Ovary (tissue), 9 donors: ENCODE data around the gene HCRTR1. TPM values are rescaled to one million over a fixed set of nuclear protein-coding genes. Genes with fewer than 3 reads are reported as not detected.
A peak's percentile ranks its signal among the peaks of the same experiment; 100 is the strongest.

Source experiments
- DNase-seq, 5 donors: peaks; one replicate each; pipeline ENCODE4 v3.0.0-alpha.2; 2019 to 2020
- H3K27ac ChIP-seq, 2 donors: fragments of 200-600 bp; one replicate each; pipeline versions ENCODE4 v1.5.1 to v1.8.0; 2019 to 2022
- H3K27me3 ChIP-seq: fragments of 200-600 bp; one replicate; pipeline ENCODE4 v1.8.0; 2022
- H3K36me3 ChIP-seq: fragments of 200-600 bp; sonication (generic); one replicate; pipeline ENCODE4 v1.5.1; 2019
- H3K4me1 ChIP-seq: one replicate; pipeline ENCODE4 v1.8.1; 2013; ENCODE audit warnings: mild to moderate bottlenecking, moderate library complexity; ENCODE audit not compliant: insufficient read depth
- H3K4me3 ChIP-seq: fragments of 200-600 bp; sonication (generic); one replicate; pipeline ENCODE4 v1.5.1; 2017
- H3K9me3 ChIP-seq, 2 donors: fragments of 200-600 bp in 1 of 2; sonication (generic) in 1 of 2; one replicate each; pipeline versions ENCODE4 v1.5.1 to v1.8.1; 2013 to 2019; ENCODE audit warnings: mild to moderate bottlenecking in 1 of 2, moderate library complexity in 1 of 2
- EP300 ChIP-seq: sonication (generic); formaldehyde crosslinking; IDR thresholded peaks from one replicate; pipeline ENCODE4 v1.6.1; 2017; ENCODE audit warnings: antibody characterized with exemption
- POLR2A ChIP-seq: fragments of 450-650 bp; IDR thresholded peaks from one replicate; pipeline ENCODE4 v1.6.1; 2017; ENCODE audit warnings: antibody characterized with exemption, mild to moderate bottlenecking, moderate library complexity
- WGBS, 3 donors: extraction: QIAGEN DNeasy Blood & Tissue Kit in 1 of 3; methylation state at CpG; one replicate each; pipeline versions ENCODE4 v1.1.5 to v1.1.7; 2013 to 2017; 5-methylcytosine and 5-hydroxymethylcytosine counted together
- intact Hi-C, 4 donors: fragments of 100-400 bp; cut with DNase I; formaldehyde crosslinking; loops; one replicate each; pipeline versions ENCODE4 v1.11.0 to v1.15.1; 2022 to 2023
- polyA plus RNA-seq, 2 donors: library from polyadenylated mRNA; stranded (reverse); fragments of 200-250 nt in 1 of 2; fragments of 350-450 nt in 1 of 2; fragmentation: Illumina TruSeq in 1 of 2; extraction: RNeasy Lipid Tissue Mini Kit (QIAGEN cat#74804) in 1 of 2; gene quantifications; one replicate each; pipeline ENCODE4 v1.2.3, GENCODE V29; 2013 to 2014
- total RNA-seq, 7 donors: library from RNA; depleted of rRNA in 2 of 7; stranded (reverse); fragments of >200 nt in 2 of 7; fragmentation: NEBNext Ultra II Directional in 3 of 7; extraction: Animal tissue kit (Norgen Biotek cat#: 25700) in 3 of 7; gene quantifications; one replicate each; pipeline versions ENCODE4 v1.1.0 to v1.2.4, GENCODE V29; 2016 to 2023
- TF ChIP-seq, protein P1 (sequence below), 3 donors: fragments of 450-650 bp in 2 of 3; fragments of 200-600 bp in 1 of 3; IDR thresholded peaks; one replicate each; pipeline versions ENCODE4 v1.5.1 to v1.8.0; 2016 to 2022; ENCODE audit warnings: antibody characterized with exemption in 3 of 3, mild to moderate bottlenecking in 1 of 3
- donor health status: DM: no; HTN: no; CAD: no; lungs with moderate emphysema.
- donor health status: DM: no; HTN: no; CAD: no.
- donor health status: Bipolar disorder and iron deficiency.
- donor health status: DM: yes; HTN: yes; CAD: no.
- donor health status: DM: no; HTN: no; CAD: no.
- donor health status: DM: yes; HTN: yes; CAD: no.

Gene HCRTR1
- total and polyA plus RNA-seq, 9 donors, result not detected

DNA sequence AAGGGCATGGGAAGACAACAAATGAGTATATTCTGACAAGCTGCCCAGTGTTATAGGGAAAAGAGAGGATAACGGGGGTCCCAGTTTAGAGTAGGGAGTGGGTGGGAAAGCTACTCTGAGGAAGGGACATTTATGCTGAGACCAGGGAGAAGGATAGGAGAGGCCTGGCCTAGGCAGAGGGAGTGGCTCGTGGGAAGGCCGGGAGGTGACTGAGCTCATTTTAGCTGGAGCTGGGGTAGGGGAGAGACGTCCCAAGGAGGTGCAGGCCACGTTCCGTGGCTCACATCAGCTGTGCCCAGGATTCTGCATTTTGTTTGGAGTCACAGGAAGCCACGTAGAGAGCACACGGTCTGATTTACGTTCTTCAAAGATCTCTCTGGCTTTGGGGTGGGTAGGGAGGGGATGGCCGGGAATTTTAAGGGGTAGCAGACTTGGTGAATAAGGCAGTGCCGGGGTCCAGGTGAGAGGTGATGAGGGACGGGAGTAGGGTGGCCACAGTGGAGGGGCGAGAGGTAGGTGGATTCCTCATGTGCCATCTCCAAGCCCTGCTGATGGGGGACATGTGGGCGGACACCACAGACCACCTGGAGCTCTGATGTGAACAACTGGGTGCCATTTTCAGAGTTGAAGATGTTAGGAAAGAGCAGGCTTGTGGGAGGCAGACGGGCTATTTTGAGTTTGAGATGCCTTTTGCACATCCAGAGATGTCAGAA is 36.4 kb upstream of the HCRTR1 start:
- intact Hi-C loops, result loop anchor here in 1 of 4 donors (10.0 kb wide), 1 partner anchor 64 kb away; the partner anchor contains the start of gene PEF1
- no peak for DNase-seq
- H3K9me3 ChIP-seq, result no peaks in the 10 kb centered on the region
- TF ChIP-seq EP300, result no peak
- H3K4me1 ChIP-seq, result peaks cover 39% of the 10 kb centered on the region
- no peaks in the 10 kb centered on the region for H3K27me3 ChIP-seq
- 66 to 77% (median 73%) methylated on average over 15 of the region's 15 CpGs for WGBS, 3 donors
- H3K27ac ChIP-seq, result peak overlapping the region in 1 of 2 donors; percentile 79
- no peaks in the 10 kb centered on the region for H3K36me3 ChIP-seq
- no peak overlapping the region for H3K4me3 ChIP-seq

DNA sequence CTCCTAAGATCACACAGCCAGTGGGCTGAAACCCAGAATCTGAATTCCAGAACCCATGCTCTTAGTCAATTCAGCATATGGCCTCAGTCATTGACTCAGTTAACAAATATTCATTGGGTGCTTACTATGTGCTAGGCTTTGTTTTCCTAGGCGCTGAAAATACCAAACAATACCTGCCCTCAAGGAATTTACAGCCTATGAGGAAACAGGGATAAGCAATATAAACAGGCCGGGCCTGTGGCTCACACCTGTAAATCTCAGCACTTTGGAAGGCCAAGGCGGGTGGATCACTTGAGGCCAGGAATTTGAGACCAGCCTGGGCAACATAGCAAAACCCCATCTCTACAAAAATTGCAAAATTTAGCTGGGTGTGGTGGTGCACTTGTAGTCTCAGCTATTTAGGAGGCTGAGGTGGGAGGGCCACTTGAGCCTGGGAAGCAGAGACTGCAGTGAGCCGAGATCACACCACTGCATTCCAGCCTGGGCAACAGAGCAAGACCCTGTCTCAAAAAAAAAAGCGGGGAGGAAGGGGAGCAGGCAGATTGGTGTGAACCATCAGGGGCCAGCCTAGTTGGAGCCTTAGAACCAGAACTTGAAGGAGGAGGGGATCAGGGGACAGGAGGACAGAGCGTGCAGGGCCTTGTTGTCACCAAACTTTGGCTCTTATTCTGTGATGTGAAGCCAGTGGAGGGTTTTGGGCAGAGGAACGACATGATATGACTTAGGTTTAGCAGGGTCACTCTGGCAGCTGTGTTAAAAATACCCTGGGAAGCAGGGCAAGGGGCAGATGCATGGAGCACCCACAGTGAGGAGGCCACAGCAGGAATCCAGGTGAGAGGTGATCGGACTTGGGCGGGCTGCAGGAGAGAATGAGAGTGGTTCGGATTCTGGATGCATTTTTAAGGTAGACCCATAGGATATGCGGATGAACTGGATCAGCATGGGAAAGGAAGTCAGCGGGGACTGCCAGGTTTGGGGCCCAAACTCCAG is 35.4 kb upstream of the HCRTR1 start:
- H3K4me3 ChIP-seq, result no peak overlapping the region
- peaks cover 39% of the 10 kb centered on the region for H3K4me1 ChIP-seq
- no peak for DNase-seq
- no peaks in the 10 kb centered on the region for H3K27me3 ChIP-seq
- no peak for TF ChIP-seq POLR2A
- TF ChIP-seq, protein P1, sequence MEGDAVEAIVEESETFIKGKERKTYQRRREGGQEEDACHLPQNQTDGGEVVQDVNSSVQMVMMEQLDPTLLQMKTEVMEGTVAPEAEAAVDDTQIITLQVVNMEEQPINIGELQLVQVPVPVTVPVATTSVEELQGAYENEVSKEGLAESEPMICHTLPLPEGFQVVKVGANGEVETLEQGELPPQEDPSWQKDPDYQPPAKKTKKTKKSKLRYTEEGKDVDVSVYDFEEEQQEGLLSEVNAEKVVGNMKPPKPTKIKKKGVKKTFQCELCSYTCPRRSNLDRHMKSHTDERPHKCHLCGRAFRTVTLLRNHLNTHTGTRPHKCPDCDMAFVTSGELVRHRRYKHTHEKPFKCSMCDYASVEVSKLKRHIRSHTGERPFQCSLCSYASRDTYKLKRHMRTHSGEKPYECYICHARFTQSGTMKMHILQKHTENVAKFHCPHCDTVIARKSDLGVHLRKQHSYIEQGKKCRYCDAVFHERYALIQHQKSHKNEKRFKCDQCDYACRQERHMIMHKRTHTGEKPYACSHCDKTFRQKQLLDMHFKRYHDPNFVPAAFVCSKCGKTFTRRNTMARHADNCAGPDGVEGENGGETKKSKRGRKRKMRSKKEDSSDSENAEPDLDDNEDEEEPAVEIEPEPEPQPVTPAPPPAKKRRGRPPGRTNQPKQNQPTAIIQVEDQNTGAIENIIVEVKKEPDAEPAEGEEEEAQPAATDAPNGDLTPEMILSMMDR (IDR thresholded peaks at IDR 0.05), result no peak
- TF ChIP-seq EP300, result no peak
- WGBS, 3 donors, result 79 to 82% (median 79%) methylated on average over 12 of the region's 12 CpGs
- no peaks in the 10 kb centered on the region for H3K9me3 ChIP-seq
- H3K36me3 ChIP-seq, result no peaks in the 10 kb centered on the region
- intact Hi-C loops, result loop anchor here in 1 of 4 donors (10.0 kb wide), 1 partner anchor 63 kb away; the partner anchor contains the start of gene PEF1
- peak overlapping the region; percentile 71 to 79 for H3K27ac ChIP-seq

DNA sequence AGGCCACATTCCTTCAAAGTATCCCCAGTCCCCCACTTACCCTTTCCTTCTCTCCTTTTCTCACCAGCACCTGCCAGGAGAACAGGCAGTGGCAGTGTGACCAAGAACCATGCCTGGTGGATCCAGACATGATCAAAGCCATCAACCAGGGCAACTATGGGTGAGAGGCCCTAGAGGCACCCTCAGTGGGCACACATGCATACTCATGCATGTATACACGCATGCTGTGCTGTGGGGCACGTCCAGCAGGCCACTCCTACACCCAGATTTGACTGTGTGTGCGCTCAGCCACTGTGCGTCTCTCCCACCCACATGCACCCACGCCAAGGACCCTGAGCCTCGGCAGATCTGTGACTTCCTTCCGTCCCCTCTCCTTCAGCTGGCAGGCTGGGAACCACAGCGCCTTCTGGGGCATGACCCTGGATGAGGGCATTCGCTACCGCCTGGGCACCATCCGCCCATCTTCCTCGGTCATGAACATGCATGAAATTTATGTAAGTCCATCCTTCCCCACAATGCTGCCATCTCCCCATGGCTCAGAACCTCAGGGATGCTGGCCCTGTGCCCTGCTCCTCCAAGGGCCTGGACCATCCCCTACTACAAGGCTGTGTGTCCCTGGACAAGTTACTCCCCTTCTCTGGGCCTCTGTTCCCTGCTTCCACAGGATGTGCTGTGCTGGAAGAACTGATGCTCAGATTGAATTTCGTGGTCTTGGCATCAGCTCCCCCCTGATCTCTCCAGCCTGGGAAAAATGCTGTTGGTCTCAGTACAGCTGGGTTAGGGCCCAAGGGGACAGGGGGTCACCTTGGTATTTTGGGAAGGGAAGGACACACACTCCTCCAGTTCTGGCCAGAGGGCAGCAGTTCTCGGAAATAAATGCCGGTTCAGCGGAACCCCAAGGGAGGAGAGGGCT is 34.2 kb upstream of the HCRTR1 start:
- Histone ChIP-seq H3K36me3 (no peaks in the 10 kb centered on the region), H3K27me3 (no peaks in the 10 kb centered on the region), H3K9me3 (no peaks in the 10 kb centered on the region), H3K4me3 (no peak overlapping the region), H3K27ac (peak overlapping the region; percentile 71 to 85), H3K4me1 (peaks cover 46% of the 10 kb centered on the region)
- intact Hi-C loops, result loop anchor here in 1 of 4 donors (10.0 kb wide), 1 partner anchor 61 kb away; the partner anchor contains the start of gene PEF1
- TF ChIP-seq, protein P1 (IDR thresholded peaks at IDR 0.05), result no peak
- no peak for TF ChIP-seq EP300
- no peak for TF ChIP-seq POLR2A
- WGBS, 3 donors, result 54 to 70% (median 63%) methylated on average over 16 of the region's 16 CpGs
- DNase-seq, result peak; percentile 60 to 78 (median 75)

DNA sequence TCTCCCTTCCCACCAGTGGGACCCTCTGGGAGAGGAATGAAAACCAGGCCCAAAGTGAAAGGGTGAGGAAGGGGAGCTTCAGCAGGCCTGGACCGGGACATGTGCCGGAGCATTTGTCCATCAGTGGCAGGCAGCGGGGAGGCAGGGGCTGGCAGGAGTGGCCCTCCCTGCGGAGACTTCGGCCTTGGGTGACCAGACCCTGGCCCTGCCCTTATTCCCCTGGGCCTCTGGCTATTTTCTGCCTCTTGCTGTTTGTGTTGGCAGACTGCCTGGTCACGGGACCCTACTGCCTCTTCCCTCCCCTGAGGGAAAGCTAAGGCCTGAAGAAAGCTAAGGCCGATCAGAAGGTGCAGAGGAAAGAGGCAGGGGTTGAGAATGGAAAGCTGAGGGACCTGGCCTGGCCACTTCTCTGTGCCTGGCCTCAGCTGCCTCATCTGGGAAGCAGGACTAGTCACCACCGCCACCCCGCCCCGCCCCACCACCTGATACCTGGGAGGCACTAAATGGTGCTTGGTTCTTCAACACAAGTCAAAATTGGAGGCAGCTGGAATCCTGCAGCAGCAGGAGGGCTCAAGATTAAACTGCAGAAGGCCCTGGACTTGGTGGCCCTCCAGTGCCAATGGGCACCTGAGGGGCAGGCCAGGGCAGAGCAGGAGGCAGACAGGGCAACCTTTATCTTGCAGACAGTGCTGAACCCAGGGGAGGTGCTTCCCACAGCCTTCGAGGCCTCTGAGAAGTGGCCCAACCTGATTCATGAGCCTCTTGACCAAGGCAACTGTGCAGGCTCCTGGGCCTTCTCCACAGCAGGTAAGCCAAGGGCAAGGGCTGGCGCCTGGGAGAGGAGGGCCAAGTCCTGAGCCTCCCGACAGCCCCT is 33.3 kb upstream of the HCRTR1 start:
- H3K9me3 ChIP-seq, result no peaks in the 10 kb centered on the region
- WGBS, 3 donors, result 30 to 45% (median 36%) methylated on average over 13 of the region's 13 CpGs
- H3K4me3 ChIP-seq, result no peak overlapping the region
- TF ChIP-seq, protein P1 (IDR thresholded peaks at IDR 0.05), result no peak
- TF ChIP-seq EP300 (no peak), POLR2A (no peak)
- no peaks in the 10 kb centered on the region for H3K36me3 ChIP-seq
- H3K27ac ChIP-seq, result peak overlapping the region; percentile 71 to 85
- peaks cover 48% of the 10 kb centered on the region for H3K4me1 ChIP-seq
- intact Hi-C loops, result loop anchor here in 1 of 4 donors (10.0 kb wide), 1 partner anchor 61 kb away; the partner anchor contains the start of gene PEF1
- DNase-seq, result peak; percentile 86 to 96 (median 91)
- no peaks in the 10 kb centered on the region for H3K27me3 ChIP-seq
